Measurements from ENCODE around the gene AHDC1. TPM values are rescaled to one million over a fixed set of nuclear protein-coding genes. Genes with fewer than 3 reads are reported as not detected.

AHDC1 gene
- total and polyA plus RNA-seq, 2 of the 13 experiments (the other 11 are each of a cell fraction or from before 2014, with no cell fraction given), result 1.0 to 2.7 TPM

DNA sequence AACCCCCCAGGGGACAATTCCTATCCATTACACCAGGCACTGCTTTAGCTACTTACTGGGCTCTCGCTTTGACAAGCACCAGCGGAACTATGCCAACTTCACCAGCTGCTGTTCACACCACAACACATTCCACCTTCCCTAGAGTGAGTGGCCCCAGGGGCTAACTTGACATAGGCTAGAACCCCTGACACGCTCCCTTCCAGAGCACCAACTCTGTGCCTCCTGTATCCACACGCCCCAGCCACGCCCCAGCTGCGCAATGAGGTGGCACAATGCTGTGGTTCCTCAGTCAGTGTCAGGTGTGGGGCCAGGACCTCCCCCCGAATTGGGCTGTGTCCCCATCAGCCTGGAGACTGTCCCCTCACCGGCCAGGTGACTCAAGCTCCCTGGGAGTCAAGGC is 42.7 kb upstream of the AHDC1 start:
- H3K27me3 ChIP-seq (ENCODE audit: control insufficient read depth in 1 of 2, insufficient read depth in 2 of 2, low read length in 2 of 2), result peaks cover 1 to 15% of the 10 kb centered on the region in 2 experiments; a peak in 1 of 5 replicates
- CTCF ChIA-PET (ENCODE audit: low intra/inter-chr PET ratio, low total read pairs), result no interaction called here
- H3K27ac ChIP-seq (ENCODE audit: extremely low read length, insufficient read depth, low read length), result no peak overlapping the region
- ATAC-seq (no peak), DNase-seq (ENCODE audit: low spot score) (no peak), FAIRE-seq (no peak)
- H2AFZ ChIP-seq (ENCODE audit: low read length), result no peak overlapping the region
- H3K9ac ChIP-seq (ENCODE audit: insufficient read depth, low read depth, low read length), result no peak overlapping the region
- POLR2A ChIA-PET, result no interaction called here
- no peaks in the 10 kb centered on the region for H3K36me3 ChIP-seq (replicated peaks in 1 of 2; ENCODE audit: control insufficient read depth in 1 of 2, insufficient read depth in 2 of 2, low read length in 2 of 2)
- H3K4me1 ChIP-seq (ENCODE audit: insufficient read depth, low read length), result peaks cover 21% of the 10 kb centered on the region
- no peaks in the 10 kb centered on the region for H3K9me3 ChIP-seq (ENCODE audit: low read length)
- H3K79me2 ChIP-seq (ENCODE audit: insufficient read depth, low read length), result no peaks in the 10 kb centered on the region
- BruUV-seq (replicated peaks), result no TSS peak
- intact Hi-C loops (cut with micrococcal nuclease; ENCODE audit: unreplicated experiment), result no loop called here
- 25% methylated on average over 7 of the region's 8 CpGs for WGBS (ENCODE audit: low lambda C conversion rate)
- in situ Hi-C loops (cut with HindIII; ENCODE audit: extremely low pct_ligation_motif_present, low pct_unique_long_range_greater_than_20kb), result no loop called here
- H4K20me1 ChIP-seq (ENCODE audit: insufficient read depth, low read length), result no peaks in the 10 kb centered on the region
- H3K4me2 ChIP-seq (ENCODE audit: low read depth, low read length), result no peak overlapping the region
- no peak overlapping the region for H3K4me3 ChIP-seq (replicated peaks in 1 of 3; ENCODE audit: insufficient read depth in 1 of 3, low read depth in 2 of 3, low read length in 3 of 3)
- TF ChIP-seq, protein P1, sequence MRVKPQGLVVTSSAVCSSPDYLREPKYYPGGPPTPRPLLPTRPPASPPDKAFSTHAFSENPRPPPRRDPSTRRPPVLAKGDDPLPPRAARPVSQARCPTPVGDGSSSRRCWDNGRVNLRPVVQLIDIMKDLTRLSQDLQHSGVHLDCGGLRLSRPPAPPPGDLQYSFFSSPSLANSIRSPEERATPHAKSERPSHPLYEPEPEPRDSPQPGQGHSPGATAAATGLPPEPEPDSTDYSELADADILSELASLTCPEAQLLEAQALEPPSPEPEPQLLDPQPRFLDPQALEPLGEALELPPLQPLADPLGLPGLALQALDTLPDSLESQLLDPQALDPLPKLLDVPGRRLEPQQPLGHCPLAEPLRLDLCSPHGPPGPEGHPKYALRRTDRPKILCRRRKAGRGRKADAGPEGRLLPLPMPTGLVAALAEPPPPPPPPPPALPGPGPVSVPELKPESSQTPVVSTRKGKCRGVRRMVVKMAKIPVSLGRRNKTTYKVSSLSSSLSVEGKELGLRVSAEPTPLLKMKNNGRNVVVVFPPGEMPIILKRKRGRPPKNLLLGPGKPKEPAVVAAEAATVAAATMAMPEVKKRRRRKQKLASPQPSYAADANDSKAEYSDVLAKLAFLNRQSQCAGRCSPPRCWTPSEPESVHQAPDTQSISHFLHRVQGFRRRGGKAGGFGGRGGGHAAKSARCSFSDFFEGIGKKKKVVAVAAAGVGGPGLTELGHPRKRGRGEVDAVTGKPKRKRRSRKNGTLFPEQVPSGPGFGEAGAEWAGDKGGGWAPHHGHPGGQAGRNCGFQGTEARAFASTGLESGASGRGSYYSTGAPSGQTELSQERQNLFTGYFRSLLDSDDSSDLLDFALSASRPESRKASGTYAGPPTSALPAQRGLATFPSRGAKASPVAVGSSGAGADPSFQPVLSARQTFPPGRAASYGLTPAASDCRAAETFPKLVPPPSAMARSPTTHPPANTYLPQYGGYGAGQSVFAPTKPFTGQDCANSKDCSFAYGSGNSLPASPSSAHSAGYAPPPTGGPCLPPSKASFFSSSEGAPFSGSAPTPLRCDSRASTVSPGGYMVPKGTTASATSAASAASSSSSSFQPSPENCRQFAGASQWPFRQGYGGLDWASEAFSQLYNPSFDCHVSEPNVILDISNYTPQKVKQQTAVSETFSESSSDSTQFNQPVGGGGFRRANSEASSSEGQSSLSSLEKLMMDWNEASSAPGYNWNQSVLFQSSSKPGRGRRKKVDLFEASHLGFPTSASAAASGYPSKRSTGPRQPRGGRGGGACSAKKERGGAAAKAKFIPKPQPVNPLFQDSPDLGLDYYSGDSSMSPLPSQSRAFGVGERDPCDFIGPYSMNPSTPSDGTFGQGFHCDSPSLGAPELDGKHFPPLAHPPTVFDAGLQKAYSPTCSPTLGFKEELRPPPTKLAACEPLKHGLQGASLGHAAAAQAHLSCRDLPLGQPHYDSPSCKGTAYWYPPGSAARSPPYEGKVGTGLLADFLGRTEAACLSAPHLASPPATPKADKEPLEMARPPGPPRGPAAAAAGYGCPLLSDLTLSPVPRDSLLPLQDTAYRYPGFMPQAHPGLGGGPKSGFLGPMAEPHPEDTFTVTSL (CRISPR knock-in tag; IDR thresholded peaks at IDR 0.05; ENCODE audit: borderline replicate concordance), result no peak
- TF ChIP-seq FOSL2 (CRISPR knock-in tag; IDR thresholded peaks at IDR 0.05), result no peak
- TF ChIP-seq, protein P2, sequence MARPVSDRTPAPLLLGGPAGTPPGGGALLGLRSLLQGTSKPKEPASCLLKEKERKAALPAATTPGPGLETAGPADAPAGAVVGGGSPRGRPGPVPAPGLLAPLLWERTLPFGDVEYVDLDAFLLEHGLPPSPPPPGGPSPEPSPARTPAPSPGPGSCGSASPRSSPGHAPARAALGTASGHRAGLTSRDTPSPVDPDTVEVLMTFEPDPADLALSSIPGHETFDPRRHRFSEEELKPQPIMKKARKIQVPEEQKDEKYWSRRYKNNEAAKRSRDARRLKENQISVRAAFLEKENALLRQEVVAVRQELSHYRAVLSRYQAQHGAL (CRISPR knock-in tag; IDR thresholded peaks at IDR 0.05; ENCODE audit: not compliant biosample characterization), result no peak
- no peak for TF ChIP-seq ZNF619 (CRISPR knock-in tag; IDR thresholded peaks at IDR 0.05)
- no peak for TF ChIP-seq TEAD2 (CRISPR knock-in tag; IDR thresholded peaks at IDR 0.05)
- no peak for TF ChIP-seq KAT7 (CRISPR knock-in tag; IDR thresholded peaks at IDR 0.05; ENCODE audit: borderline replicate concordance)

Data from HepG2 (cell line).